ENCODE data around the gene DIPK1C.

DIPK1C gene

GRCh38 chr18:74390900-74391299, 66.2 kb downstream of the DIPK1C start:
- TF ChIP-seq, protein P1, sequence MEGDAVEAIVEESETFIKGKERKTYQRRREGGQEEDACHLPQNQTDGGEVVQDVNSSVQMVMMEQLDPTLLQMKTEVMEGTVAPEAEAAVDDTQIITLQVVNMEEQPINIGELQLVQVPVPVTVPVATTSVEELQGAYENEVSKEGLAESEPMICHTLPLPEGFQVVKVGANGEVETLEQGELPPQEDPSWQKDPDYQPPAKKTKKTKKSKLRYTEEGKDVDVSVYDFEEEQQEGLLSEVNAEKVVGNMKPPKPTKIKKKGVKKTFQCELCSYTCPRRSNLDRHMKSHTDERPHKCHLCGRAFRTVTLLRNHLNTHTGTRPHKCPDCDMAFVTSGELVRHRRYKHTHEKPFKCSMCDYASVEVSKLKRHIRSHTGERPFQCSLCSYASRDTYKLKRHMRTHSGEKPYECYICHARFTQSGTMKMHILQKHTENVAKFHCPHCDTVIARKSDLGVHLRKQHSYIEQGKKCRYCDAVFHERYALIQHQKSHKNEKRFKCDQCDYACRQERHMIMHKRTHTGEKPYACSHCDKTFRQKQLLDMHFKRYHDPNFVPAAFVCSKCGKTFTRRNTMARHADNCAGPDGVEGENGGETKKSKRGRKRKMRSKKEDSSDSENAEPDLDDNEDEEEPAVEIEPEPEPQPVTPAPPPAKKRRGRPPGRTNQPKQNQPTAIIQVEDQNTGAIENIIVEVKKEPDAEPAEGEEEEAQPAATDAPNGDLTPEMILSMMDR (IDR thresholded peaks at IDR 0.05) = no peak
- Histone ChIP-seq H3K4me3 (ENCODE audit: low read depth, low read length) (no peak overlapping the region), H2AFZ (no peak overlapping the region), H3K4me1 (no peaks in the 10 kb centered on the region), H3K27ac (no peak overlapping the region), H3K4me2 (ENCODE audit: low read length) (no peak overlapping the region), H3K36me3 (ENCODE audit: control insufficient read depth, insufficient read depth, low read length) (no peaks in the 10 kb centered on the region), H3K9me3 (ENCODE audit: control insufficient read depth, low read length) (no peaks in the 10 kb centered on the region), H3K9ac (no peak overlapping the region), H3K27me3 (ENCODE audit: control insufficient read depth, insufficient read depth, low read length) (peaks cover 7% of the 10 kb centered on the region), H3K79me2 (no peaks in the 10 kb centered on the region)

GRCh38 chr18:74389991-74390390, 67.1 kb downstream of the DIPK1C start:
- Histone ChIP-seq H3K4me1 (no peaks in the 10 kb centered on the region), H3K36me3 (ENCODE audit: control insufficient read depth, insufficient read depth, low read length) (no peaks in the 10 kb centered on the region), H3K9me3 (ENCODE audit: control insufficient read depth, low read length) (no peaks in the 10 kb centered on the region), H3K79me2 (no peaks in the 10 kb centered on the region), H3K4me3 (ENCODE audit: low read depth, low read length) (no peak overlapping the region), H3K27me3 (ENCODE audit: control insufficient read depth, insufficient read depth, low read length) (peaks cover 7% of the 10 kb centered on the region), H2AFZ (no peak overlapping the region), H3K27ac (no peak overlapping the region), H3K4me2 (ENCODE audit: low read length) (no peak overlapping the region), H3K9ac (no peak overlapping the region)
- TF ChIP-seq, protein P1 (IDR thresholded peaks at IDR 0.05) = no peak

DNA sequence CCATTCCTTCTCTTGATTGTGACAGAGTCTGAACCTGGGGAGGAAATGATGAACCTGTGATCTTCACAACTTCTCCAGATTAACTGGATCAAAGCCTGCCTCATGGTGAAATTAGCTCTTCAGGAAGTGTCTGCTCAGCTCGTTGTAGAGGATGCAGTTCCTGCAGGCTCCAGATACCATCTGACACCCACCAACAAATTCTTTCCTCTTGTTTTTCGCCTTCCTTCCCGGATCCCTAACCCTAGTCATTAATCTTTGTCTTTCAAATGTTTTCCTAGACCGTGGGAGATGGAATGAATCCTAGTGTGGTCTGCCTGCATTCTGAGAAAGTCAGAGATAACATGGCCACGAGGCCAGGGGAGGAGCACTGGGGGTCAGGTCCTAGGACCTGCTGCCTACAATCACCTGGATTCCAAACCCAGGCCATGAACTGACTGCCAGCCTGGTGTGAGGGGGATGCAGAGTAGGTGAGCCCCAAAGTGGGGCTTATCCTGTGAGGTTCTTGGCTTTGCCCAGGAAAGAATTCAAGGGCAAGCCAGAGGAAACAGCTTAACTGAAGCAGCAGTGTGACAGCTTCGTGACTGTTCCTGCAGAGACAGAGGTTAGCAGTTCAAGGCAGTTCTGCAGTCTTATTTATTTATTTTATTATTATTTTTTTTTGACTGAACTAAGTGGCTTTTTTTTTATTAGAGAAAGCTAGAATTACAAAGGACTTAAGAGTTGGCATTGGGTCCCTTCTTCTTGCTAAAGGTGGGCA, 67.8 kb downstream of the DIPK1C start:
- Histone ChIP-seq H3K9ac (no peak overlapping the region), H3K27ac (no peak overlapping the region), H3K4me3 (ENCODE audit: low read depth, low read length) (no peak overlapping the region), H3K4me2 (ENCODE audit: low read length) (no peak overlapping the region), H2AFZ (no peak overlapping the region), H3K4me1 (no peaks in the 10 kb centered on the region), H3K9me3 (ENCODE audit: control insufficient read depth, low read length) (no peaks in the 10 kb centered on the region), H3K36me3 (ENCODE audit: control insufficient read depth, insufficient read depth, low read length) (no peaks in the 10 kb centered on the region), H3K79me2 (no peaks in the 10 kb centered on the region), H3K27me3 (ENCODE audit: control insufficient read depth, insufficient read depth, low read length) (peaks cover 7% of the 10 kb centered on the region)
- TF ChIP-seq, protein P1 (IDR thresholded peaks at IDR 0.05) = no peak

DNA sequence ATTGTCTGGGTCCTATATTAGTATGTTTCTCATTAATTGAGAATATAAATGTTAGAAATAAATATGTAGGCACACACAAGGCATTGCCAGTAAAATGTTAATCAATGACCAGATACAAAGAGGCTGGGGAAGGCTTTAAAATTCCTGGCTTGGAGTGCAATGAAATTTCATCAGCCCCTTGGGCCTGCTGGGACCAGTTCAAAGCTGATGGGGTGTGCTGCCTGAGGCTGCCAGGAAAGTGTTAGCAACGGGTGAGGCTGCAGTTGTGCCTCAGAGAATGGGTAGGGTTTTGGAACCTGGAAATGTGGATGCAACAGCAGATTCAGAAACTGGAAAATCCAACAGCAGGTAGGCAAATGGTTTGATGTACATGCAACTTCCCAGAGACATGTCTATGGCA, 68.9 kb downstream of the DIPK1C start:
- peaks cover 7% of the 10 kb centered on the region for H3K27me3 ChIP-seq (ENCODE audit: control insufficient read depth, insufficient read depth, low read length)
- H3K79me2 ChIP-seq = no peaks in the 10 kb centered on the region
- H3K9me3 ChIP-seq (ENCODE audit: control insufficient read depth, low read length) = no peaks in the 10 kb centered on the region
- H3K4me3 ChIP-seq (ENCODE audit: low read depth, low read length) = no peak overlapping the region
- no peaks in the 10 kb centered on the region for H3K36me3 ChIP-seq (ENCODE audit: control insufficient read depth, insufficient read depth, low read length)
- H3K9ac ChIP-seq = no peak overlapping the region
- H3K4me1 ChIP-seq = no peaks in the 10 kb centered on the region
- TF ChIP-seq, protein P1 (IDR thresholded peaks at IDR 0.05) = no peak
- H3K4me2 ChIP-seq (ENCODE audit: low read length) = no peak overlapping the region
- no peak overlapping the region for H3K27ac ChIP-seq
- no peak overlapping the region for H2AFZ ChIP-seq

DNA sequence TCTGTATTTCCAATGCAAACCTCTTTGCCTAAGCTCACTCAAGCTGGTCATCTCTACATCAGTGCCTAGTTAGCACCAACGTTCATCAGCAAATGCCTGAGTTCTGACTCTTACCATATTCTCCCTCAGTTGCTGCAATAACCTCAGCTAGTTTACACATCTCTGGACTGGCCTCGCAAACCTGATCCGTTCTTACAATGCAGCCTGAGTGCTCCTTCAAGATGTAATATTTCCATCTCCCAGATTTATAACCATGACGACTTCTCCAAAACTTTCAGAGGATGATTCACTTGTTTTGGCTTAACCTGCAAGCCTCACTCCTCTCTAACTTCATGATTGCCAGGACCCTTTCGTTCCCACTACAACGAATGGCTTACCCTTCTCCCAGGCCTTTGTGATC, 69.7 kb downstream of the DIPK1C start:
- no peak overlapping the region for H3K27ac ChIP-seq
- H3K4me3 ChIP-seq (ENCODE audit: low read depth, low read length) = no peak overlapping the region
- H3K4me2 ChIP-seq (ENCODE audit: low read length) = no peak overlapping the region
- TF ChIP-seq, protein P1 (IDR thresholded peaks at IDR 0.05) = no peak
- H3K36me3 ChIP-seq (ENCODE audit: control insufficient read depth, insufficient read depth, low read length) = no peaks in the 10 kb centered on the region
- no peak overlapping the region for H3K9ac ChIP-seq
- no peaks in the 10 kb centered on the region for H3K79me2 ChIP-seq
- H3K9me3 ChIP-seq (ENCODE audit: control insufficient read depth, low read length) = no peaks in the 10 kb centered on the region
- no peak overlapping the region for H2AFZ ChIP-seq
- H3K4me1 ChIP-seq = no peaks in the 10 kb centered on the region
- peaks cover 7% of the 10 kb centered on the region for H3K27me3 ChIP-seq (ENCODE audit: control insufficient read depth, insufficient read depth, low read length)

All from parathyroid adenoma (tissue), 2 donors.